Pancreas (tissue), 10 donors: ENCODE measurements around the gene EFNA5. TPM values are rescaled to one million over a fixed set of nuclear protein-coding genes. Genes with fewer than 3 reads are reported as not detected.

ENCODE experiments used
- ATAC-seq, 4 donors: fragments of 200-7000 bp; cut with Tn5 transposase; one replicate each; pipeline versions ENCODE4 v1.8.0 to v1.9.1; 2020; ENCODE audit warnings: mild to moderate bottlenecking in 4 of 4, moderate library complexity in 4 of 4
- DNase-seq, 6 donors: peaks; one replicate each; pipeline ENCODE4 v3.0.0-alpha.2; 2020
- FAIRE-seq: peaks from 2 replicates; lab custom pipeline; 2012; peaks lifted over from hg19 to GRCh38; lab: Jason Lieb, UNC
- H3K27ac ChIP-seq, 4 donors: fragments of 200-600 bp; sonication (generic); 1 replicate in 3 of 4; 2 replicates in 1 of 4; pipeline versions ENCODE4 v1.5.0 to v1.8.0; 2020
- H3K27me3 ChIP-seq, 4 donors: fragments of 200-600 bp; one replicate each; pipeline ENCODE4 v1.8.0; 2021
- H3K36me3 ChIP-seq, 3 donors: fragments of 200-600 bp; sonication (generic) in 1 of 3; one replicate each; pipeline versions ENCODE4 v1.5.0 to v1.8.0; 2020 to 2021
- H3K4me1 ChIP-seq, 3 donors: fragments of 200-600 bp; one replicate each; pipeline ENCODE4 v1.8.0; 2021
- H3K4me3 ChIP-seq, 4 donors: fragments of 200-600 bp; sonication (generic) in 2 of 4; one replicate each; pipeline versions ENCODE4 v1.5.0 to v1.8.0; 2020 to 2021
- H3K9me3 ChIP-seq, 4 donors: fragments of 200-600 bp; one replicate each; pipeline ENCODE4 v1.8.0; 2021
- WGBS, 2 donors: extraction: QIAGEN DNeasy Blood & Tissue Kit; methylation state at CpG; one replicate each; pipeline ENCODE4 v1.1.7; 2013; 5-methylcytosine and 5-hydroxymethylcytosine counted together
- intact Hi-C, 3 donors: fragments of 100-400 bp; cut with DNase I; formaldehyde crosslinking; loops; one replicate each; pipeline versions ENCODE4 v1.11.1 to v1.14.2; 2022
- polyA plus RNA-seq, 2 donors: library from polyadenylated mRNA; stranded (reverse); fragments of 200-250 nt; gene quantifications; one replicate each; pipeline ENCODE4 v1.2.3, GENCODE V29; 2013
- total RNA-seq, 6 donors: library from RNA; stranded (reverse); fragmentation: NEBNext Ultra II Directional in 4 of 6; extraction: Animal tissue kit (Norgen Biotek cat#: 25700) in 4 of 6; gene quantifications; one replicate each; pipeline versions ENCODE4 v1.2.1 to v1.2.4, GENCODE V29; 2021 to 2023
- TF ChIP-seq, protein P1 (sequence below), 4 donors: fragments of 200-600 bp; sonication (generic) in 3 of 4; IDR thresholded peaks; one replicate each; pipeline versions ENCODE4 v1.5.0 to v1.8.0; 2021; ENCODE audit warnings: antibody characterized with exemption in 4 of 4
- donor health status: healthy with polysubstance abuse.
- donor health status: DM: no; HTN: no; CAD: no; lungs with moderate emphysema.
- donor health status: DM: no; HTN: no; CAD: no.
- donor health status: control.
- donor health status: control.
- donor health status: Bipolar disorder and iron deficiency.
- donor health status: DM: yes; HTN: yes; CAD: no.
- donor health status: DM: no; HTN: no; CAD: no.
- donor health status: DM: no; HTN: no; CAD: no.
- donor health status: DM: yes; HTN: yes; CAD: no.

The EFNA5 gene
- total and polyA plus RNA-seq, 8 donors: 0.23 to 3.8 (median 2.1) TPM

DNA sequence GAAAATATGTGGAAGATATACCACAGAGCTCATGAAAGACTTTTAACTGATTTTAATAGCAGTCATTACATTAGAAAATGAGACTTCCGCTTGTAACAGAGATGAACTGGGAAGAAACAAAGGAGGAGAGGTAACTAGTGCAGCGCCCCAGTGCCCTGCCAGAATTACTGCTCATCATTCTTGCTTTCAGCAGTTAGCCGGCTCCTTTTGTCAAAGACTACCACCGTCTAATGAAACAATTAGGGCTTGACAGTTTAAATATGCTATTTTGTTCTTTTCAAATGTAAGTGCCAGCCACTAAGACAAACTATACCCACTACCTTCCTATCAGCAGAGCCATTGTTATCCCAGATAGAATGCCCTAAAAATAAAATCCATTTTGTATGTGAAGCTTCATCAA lies 328.4 kb downstream of the EFNA5 start:
- DNase-seq: no peak
- intact Hi-C loops: no loop called here
- no peaks in the 10 kb centered on the region for H3K9me3 ChIP-seq
- no peak overlapping the region for H3K4me3 ChIP-seq
- no peak for ATAC-seq
- H3K4me1 ChIP-seq: no peaks in the 10 kb centered on the region
- H3K27ac ChIP-seq: no peak overlapping the region
- TF ChIP-seq, protein P1, sequence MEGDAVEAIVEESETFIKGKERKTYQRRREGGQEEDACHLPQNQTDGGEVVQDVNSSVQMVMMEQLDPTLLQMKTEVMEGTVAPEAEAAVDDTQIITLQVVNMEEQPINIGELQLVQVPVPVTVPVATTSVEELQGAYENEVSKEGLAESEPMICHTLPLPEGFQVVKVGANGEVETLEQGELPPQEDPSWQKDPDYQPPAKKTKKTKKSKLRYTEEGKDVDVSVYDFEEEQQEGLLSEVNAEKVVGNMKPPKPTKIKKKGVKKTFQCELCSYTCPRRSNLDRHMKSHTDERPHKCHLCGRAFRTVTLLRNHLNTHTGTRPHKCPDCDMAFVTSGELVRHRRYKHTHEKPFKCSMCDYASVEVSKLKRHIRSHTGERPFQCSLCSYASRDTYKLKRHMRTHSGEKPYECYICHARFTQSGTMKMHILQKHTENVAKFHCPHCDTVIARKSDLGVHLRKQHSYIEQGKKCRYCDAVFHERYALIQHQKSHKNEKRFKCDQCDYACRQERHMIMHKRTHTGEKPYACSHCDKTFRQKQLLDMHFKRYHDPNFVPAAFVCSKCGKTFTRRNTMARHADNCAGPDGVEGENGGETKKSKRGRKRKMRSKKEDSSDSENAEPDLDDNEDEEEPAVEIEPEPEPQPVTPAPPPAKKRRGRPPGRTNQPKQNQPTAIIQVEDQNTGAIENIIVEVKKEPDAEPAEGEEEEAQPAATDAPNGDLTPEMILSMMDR (IDR thresholded peaks at IDR 0.05): no peak
- FAIRE-seq: no peak
- H3K36me3 ChIP-seq: no peaks in the 10 kb centered on the region
- no peaks in the 10 kb centered on the region for H3K27me3 ChIP-seq
- WGBS, 2 donors: 81 to 83% methylated on average over 4 of the region's 4 CpGs

DNA sequence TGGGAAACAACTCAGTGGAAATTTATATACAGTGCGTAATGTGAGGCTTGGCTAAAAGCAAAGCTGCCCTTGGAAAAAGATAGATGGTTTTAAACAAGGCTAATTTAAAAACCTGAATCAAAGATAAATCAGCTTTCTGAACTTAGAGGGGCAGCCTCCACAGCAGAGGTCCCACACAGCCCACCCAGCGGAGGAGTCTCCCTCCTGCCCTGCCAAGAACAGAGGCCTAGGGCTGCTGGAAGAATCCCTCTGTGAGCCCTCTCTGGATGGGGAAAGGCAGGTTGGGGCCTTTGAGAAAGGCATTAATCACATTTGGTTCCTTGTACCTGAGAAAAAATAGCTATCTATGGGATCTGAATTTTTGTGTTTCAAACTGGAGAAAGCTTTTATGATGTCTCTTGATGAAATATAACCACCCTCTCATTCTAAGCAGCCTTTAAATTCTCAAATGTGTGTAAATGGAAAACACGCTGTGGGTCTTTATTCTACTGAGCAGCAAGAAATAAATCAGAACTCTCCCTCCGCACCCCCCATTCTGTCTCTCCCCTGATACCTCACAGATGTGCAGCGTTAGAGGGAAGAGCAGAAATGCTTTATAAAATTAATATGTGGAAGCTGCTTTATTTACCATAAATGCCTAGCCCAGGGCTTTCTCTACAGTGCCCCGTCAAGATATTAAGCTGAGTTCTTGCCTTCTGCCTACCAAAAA lies 329.2 kb downstream of the EFNA5 start:
- no peak overlapping the region for H3K27ac ChIP-seq
- TF ChIP-seq, protein P1 (IDR thresholded peaks at IDR 0.05): no peak
- intact Hi-C loops: no loop called here
- no peak overlapping the region for H3K4me3 ChIP-seq
- H3K9me3 ChIP-seq: no peaks in the 10 kb centered on the region
- no peaks in the 10 kb centered on the region for H3K4me1 ChIP-seq
- FAIRE-seq: no peak
- ATAC-seq: no peak
- DNase-seq: no peak
- WGBS, 2 donors: 86 to 90% methylated on average over 6 of the region's 6 CpGs
- no peaks in the 10 kb centered on the region for H3K27me3 ChIP-seq
- H3K36me3 ChIP-seq: no peaks in the 10 kb centered on the region

DNA sequence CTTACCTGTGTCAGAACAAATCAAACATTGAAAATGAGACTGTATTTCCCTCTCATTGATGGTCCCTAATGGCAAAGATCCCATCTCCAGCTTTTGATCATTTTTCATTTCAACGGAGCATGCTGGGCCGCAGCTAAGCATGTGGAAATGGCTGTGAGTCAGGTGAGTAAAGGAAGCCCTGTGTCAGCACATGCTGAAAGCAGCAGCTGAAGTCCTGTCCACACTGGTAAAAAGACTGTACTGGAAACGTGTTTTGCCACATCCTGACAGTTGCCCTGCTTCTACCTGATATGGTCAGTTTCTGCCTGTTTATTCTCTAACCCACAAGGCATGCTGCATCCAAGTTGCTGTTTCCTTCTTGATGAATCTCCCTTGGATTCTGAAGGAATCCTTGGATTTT lies 330.1 kb downstream of the EFNA5 start:
- no peak for FAIRE-seq
- H3K36me3 ChIP-seq: no peaks in the 10 kb centered on the region
- peak in 2 of 4 donors; percentile 32 to 71 for ATAC-seq
- H3K4me1 ChIP-seq: no peaks in the 10 kb centered on the region
- intact Hi-C loops: no loop called here
- H3K27me3 ChIP-seq: no peaks in the 10 kb centered on the region
- H3K27ac ChIP-seq: no peak overlapping the region
- no peak overlapping the region for H3K4me3 ChIP-seq
- WGBS, 2 donors: 64 to 66% methylated on average over 3 of the region's 3 CpGs
- TF ChIP-seq, protein P1 (IDR thresholded peaks at IDR 0.05): no peak
- DNase-seq: no peak
- no peaks in the 10 kb centered on the region for H3K9me3 ChIP-seq

DNA sequence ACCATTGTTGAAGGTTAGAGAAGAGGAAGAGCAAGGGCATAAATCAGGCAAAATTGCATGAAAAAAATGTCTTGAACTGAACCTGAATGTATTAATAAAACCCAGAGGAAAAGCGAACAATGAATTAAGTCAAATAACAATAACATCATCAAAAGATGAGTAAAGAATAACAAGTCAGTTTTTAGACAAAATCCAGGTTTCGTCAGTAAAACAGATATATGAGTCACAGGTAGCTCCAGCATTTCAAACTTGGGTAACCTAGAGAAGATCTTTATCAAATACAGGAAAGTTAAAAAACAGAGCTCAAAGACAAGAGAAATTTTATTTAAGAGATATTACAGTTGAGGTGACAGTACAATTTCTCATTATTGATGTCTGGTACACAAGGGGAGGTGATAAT lies 332.4 kb downstream of the EFNA5 start:
- no peaks in the 10 kb centered on the region for H3K9me3 ChIP-seq
- FAIRE-seq (no peak), DNase-seq (no peak), ATAC-seq (no peak)
- H3K4me1 ChIP-seq: no peaks in the 10 kb centered on the region
- no peak overlapping the region for H3K27ac ChIP-seq
- WGBS, 2 donors: 83 to 88% methylated on average over 2 of the region's 2 CpGs
- intact Hi-C loops: no loop called here
- TF ChIP-seq, protein P1 (IDR thresholded peaks at IDR 0.05): no peak
- no peaks in the 10 kb centered on the region for H3K36me3 ChIP-seq
- no peaks in the 10 kb centered on the region for H3K27me3 ChIP-seq
- H3K4me3 ChIP-seq: no peak overlapping the region

- no peak overlapping the region for H3K27ac ChIP-seq
- no peaks in the 10 kb centered on the region for H3K27me3 ChIP-seq
- FAIRE-seq (no peak), DNase-seq (no peak), ATAC-seq (no peak)
- WGBS, 2 donors: 67 to 76% methylated on average over 1 of the region's 1 CpG
- intact Hi-C loops: no loop called here
- no peaks in the 10 kb centered on the region for H3K36me3 ChIP-seq
- H3K4me3 ChIP-seq: no peak overlapping the region
- TF ChIP-seq, protein P1 (IDR thresholded peaks at IDR 0.05): no peak
- H3K9me3 ChIP-seq: no peaks in the 10 kb centered on the region
- H3K4me1 ChIP-seq: no peaks in the 10 kb centered on the region
Observed at GRCh38 chr5:107337281-107337680, 333.5 kb downstream of the EFNA5 start.
